ENCODE data around the gene LIAS.
"Not testable (repeated sequence)": the region's sequence is repeated elsewhere in the genome, so short reads cannot be mapped to it uniquely, and the experiment has no call there.

LIAS gene

DNA sequence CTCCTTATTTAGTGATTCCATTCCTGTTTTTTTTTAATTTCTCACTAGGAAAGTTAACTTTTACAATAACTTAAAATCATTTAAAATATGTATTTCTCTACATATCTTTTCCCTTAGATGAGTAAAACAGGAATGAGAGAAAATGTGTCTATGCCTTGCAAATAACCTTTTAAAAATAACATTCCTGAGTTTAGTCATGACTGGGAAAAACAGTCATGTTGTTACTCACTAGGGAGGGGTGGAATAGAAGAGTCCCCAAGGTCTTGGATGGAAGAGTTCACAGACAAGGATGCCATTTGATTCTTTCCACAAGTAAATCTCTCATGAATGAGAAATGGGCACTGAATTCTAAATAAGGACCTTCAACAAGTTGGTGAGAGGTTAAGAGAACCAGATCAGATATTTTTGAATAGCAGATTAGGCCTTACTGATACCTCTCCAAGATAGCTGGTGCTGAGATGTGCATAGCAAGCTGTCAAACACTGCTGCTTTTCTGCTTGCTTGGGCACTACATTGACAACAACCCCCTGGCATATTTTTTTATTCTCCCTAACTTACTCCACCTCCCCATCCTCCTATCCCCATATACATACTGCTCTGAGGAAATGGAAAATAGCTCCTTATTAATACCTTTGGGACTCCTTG, 43.3 kb downstream of the LIAS start:
- DNase-seq = no peak

GRCh38 chr4:39502664-39503035, 43.8 kb downstream of the LIAS start:
- DNase-seq = not testable (repeated sequence)

DNA sequence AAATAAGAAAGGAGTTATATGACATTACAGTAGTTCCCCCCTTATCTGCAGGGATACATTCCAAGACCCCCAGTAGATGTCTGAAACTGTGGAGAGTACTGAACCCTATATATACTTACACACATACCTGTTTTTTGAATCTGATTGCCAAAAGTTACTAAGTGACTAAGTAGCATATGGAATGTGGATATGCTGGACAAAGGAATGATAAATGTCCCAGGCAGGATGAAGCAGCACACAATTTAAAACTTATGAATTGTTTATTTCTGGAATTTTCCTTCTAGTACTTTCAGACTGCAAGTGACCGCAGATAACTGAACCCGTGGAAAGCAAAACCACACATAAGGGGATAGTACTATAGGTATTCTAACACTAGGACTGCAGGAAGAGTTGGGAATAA, 45.7 kb downstream of the LIAS start:
- no peak for DNase-seq

DNA sequence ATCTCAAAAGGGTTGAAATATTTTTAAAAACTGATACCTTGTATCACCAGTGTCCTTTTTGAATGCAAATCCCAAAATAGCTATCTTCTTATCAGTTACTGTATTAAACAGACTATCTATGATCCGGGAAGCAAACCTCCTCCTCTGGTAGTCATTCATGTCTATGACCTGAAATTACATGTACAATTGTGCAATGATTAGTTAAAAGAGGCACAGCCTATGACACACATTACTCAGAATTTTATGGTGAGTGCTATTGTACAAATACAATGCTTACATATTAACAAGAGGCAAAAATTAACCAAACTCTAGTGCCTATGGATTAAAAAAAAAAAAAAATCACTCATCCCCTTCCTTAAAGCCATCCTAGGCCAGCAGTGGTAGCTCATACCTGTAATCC, 46.7 kb downstream of the LIAS start:
- no peak for DNase-seq

- no peak for DNase-seq
These were observed 51.6 kb downstream of the LIAS start for GRCh38 chr4:39510348-39510929.

DNA sequence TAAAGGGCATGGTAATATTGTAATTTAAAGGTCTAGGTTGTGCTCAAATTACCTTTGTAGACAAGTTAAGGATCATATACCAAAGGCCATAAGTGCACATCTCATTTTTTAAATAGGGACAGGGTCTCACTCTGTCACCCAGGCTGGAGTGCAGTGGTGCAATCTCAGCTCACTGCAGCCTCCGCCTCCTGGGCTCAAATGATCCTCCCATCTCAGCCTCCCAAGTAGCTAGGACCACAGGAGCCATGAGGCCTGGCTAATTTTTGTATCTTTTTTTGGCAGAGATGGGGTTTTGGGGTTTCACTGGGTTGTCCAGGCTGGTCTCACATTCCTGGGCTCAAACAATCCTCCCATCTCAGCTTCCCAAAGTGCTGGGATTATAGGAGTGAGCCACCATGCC, 55.4 kb downstream of the LIAS start:
- DNase-seq = not testable (repeated sequence)

DNA sequence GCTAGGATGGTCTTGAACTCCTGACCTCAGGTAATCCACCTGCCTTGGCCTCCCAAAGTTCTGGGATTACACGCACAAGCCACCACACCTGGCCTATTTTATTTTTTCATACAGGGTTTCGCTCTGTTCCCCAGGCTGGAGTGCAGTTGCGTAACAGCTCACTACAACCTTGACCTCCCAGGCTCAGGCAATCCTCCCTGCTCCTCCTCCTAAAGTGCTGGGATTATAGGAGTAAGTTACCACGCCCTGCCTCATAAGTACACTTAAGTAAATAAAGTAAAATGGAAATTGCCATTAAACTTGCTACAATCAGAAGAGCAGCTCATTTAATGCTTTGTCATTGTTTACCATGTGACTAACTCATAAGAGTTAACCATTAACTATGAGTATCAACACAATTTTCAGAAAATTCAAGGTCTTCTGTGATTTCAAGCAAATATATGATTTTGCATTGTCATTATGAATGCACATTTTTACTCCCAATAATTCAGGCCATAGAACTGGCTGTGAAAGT, 56.1 kb downstream of the LIAS start:
- DNase-seq = no peak

GRCh38 chr4:39515669-39516401, 57.0 kb downstream of the LIAS start:
- not testable (repeated sequence) for DNase-seq

GRCh38 chr4:39516407-39516966, 57.6 kb downstream of the LIAS start:
- no peak for DNase-seq

- DNase-seq = no peak
These were observed 59.6 kb downstream of the LIAS start for GRCh38 chr4:39518484-39518883.

DNA sequence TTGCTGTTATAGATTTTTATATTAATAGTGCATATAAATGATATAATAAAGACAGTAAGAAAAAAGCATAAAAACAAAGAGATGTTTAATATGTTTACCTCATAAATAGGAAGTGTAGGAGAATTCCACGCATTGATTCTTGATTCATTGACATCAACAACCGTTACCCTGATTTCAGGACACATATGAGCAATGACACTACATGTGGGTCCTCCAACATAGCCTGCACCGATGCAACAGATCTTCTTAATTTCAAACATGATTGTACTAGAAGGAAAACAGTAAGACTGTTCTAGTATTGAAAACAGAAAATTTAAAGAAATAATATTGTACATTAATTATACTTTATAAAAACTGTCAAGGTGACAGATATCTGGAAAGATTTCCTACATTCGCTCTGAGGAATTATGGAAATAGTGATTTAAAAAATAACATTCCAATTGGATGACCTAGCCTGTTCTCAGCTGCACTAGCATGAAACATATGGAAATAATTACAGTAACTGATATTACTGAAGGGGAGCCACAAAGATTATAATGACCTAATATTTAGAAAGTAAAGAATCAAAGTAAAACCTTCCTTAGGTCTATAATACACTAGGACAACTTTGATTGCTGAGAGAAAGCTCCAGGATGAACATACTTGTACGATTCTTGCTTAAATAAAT, 62.5 kb downstream of the LIAS start:
- no peak for DNase-seq

GRCh38 chr4:39522068-39522467, 63.2 kb downstream of the LIAS start:
- DNase-seq = no peak

GRCh38 chr4:39524161-39524957, 65.5 kb downstream of the LIAS start:
- DNase-seq = no peak

- DNase-seq = no peak
These were observed 67.2 kb downstream of the LIAS start for GRCh38 chr4:39525822-39526690.

GRCh38 chr4:39526765-39527295, 68.0 kb downstream of the LIAS start:
- no peak for DNase-seq

- DNase-seq = peak; percentile 89
These were observed 68.6 kb downstream of the LIAS start, which contains the start of gene UGDH for GRCh38 chr4:39527296-39528060. TSS of gene UGDH (minus strand) at chr4:39527439. CDS start at chr4:39521512, 5,927 bp downstream.

DNA sequence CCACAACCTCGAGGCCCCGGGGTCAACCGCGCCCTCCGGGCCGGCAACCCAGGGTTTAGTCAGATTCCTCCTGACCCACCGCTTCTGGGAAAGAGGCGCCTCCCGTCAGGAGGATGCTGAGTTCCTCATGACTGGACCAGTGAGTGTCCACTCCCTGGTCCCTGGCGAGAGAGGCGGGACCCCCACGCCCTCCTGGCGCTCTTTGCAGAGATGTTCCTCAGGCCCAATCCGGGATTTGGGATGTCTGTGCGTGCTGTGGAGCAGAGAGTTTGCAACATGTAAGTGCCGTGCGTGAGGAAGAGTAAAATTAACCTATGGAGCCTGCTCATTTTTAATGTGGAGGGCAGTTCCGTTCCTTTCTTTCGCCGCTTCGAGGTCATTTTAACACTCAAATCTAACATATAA, 69.2 kb downstream of the LIAS start:
- DNase-seq = no peak
